ENCODE data around the gene WWC1. TPM values are rescaled to one million over a fixed set of nuclear protein-coding genes. Genes with fewer than 3 reads are reported as not detected.

WWC1 gene
- total RNA-seq (ENCODE audit: unreplicated experiment), result 1.5 TPM
- long read RNA-seq, result 0 reads

DNA sequence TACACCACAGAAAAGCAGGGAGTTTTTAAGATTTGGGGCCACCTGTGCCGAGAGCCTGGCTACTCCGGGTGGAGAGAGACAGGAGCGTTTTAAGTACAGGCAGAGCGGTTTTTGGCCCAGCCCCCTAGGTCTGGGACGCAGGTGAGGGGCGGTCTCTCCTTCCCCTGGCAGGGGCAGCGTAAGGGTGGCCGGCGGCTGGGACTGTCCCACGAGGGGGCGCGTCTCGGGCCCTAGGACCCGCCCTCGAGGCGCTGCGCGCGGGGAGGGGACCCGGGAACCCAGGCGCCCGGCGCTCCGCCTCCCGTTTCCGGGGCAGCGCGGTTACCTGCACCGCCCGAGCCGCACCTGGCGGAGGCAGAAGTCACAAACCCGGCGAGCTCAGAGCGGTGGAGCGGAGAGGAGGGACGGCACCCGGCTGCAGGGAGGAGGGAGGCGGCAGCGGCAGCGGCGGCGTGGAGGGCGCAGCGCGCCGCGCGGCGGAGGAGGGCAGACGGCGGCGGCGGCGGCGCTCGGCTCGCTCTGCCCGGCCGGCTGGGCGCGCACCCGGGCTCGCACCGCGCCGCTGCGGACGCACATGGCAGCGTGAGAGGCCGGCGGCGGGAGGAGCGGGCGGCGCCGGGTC lies at the start of gene WWC1:
WWC1 (plus strand) TSS at position 304 of the 622 bp plus-strand sequence. CDS start 508 bp downstream, outside the sequence.
- H3K27me3 Mint-ChIP-seq (ENCODE audit: unreplicated experiment), result peaks cover 12% of the 10 kb centered on the region
- H3K36me3 Mint-ChIP-seq (ENCODE audit: unreplicated experiment), result no peaks in the 10 kb centered on the region
- peaks cover 4% of the 10 kb centered on the region for H3K9me3 Mint-ChIP-seq (ENCODE audit: unreplicated experiment)
- H3K27ac Mint-ChIP-seq (ENCODE audit: unreplicated experiment), result no peak within 1 kb of the TSS
- H3K4me3 Mint-ChIP-seq (ENCODE audit: unreplicated experiment), result peak within 1 kb of the TSS; percentile 86
- peak; percentile 71 for DNase-seq
- no peak for TF ChIP-seq CTCF (IDR thresholded peaks at IDR 0.05; ENCODE audit: partially characterized antibody, unreplicated experiment)
- H3K4me1 Mint-ChIP-seq (ENCODE audit: low read depth, unreplicated experiment), result peaks cover 2% of the 10 kb centered on the region

DNA sequence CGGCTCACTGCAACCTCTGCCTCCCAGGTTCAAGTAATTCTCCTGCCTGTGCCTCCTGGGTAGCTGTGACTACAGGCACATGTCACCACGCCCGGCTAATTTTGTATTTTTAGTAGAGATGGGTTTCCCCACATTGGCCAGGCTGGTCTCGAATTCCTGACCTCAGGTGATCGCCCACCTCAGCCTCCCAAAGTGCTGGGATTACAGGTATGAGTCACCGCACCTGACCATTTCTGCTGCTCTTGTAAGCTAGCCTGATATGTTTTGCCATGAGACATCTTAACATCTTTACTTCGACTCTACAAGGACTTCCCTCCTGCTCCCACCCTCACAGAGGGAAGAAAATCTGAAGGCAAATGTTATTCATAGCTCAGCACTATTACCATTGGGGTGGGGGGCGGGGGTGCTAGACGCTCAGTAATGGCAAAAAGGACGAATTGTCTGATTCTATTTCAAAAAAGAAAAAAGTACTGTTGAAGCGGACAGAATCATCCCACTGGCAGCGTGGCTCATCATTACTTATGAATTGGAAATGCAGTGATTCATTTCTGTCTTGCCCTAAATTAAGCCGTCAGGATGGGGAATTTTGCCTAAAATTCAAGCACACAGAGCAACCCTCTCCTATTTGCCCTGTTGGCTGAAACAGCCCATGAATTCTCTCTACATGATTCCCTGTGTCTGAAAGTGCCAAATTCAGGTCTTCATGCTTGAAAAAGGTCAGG lies 46.4 kb upstream of the WWC1 start:
- no peak for DNase-seq
- H3K27me3 Mint-ChIP-seq (ENCODE audit: unreplicated experiment), result peaks cover 12% of the 10 kb centered on the region
- no peak overlapping the region for H3K4me3 Mint-ChIP-seq (ENCODE audit: unreplicated experiment)
- peaks cover 5% of the 10 kb centered on the region for H3K4me1 Mint-ChIP-seq (ENCODE audit: low read depth, unreplicated experiment)
- peaks cover 17% of the 10 kb centered on the region for H3K36me3 Mint-ChIP-seq (ENCODE audit: unreplicated experiment)
- TF ChIP-seq CTCF (IDR thresholded peaks at IDR 0.05; ENCODE audit: partially characterized antibody, unreplicated experiment), result no peak
- H3K9me3 Mint-ChIP-seq (ENCODE audit: unreplicated experiment), result peaks cover 3% of the 10 kb centered on the region
- H3K27ac Mint-ChIP-seq (ENCODE audit: unreplicated experiment), result no peak overlapping the region

DNA sequence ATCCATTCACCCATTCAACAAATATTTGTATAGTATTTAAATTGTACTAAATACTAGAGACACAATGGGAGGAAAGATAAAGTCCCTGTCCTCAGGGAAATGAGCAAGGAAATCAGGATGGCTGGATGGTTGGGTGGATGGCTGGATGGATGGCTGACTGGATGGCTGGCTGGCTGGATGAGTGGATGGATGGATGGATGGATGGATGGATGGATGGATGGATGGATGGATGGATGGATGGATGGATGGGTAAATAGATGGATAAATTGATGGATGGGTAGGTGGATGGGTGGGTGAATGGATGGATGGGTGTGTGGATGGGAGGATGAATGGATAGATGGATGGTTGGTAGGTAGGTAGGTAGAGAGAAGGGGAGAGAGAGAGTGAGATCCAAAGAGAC lies 41.5 kb upstream of the WWC1 start:
- Mint-ChIP-seq H3K4me3 (ENCODE audit: unreplicated experiment) (no peak overlapping the region), H3K36me3 (ENCODE audit: unreplicated experiment) (peaks cover 17% of the 10 kb centered on the region), H3K9me3 (ENCODE audit: unreplicated experiment) (peaks cover 5% of the 10 kb centered on the region), H3K27ac (ENCODE audit: unreplicated experiment) (no peak overlapping the region), H3K27me3 (ENCODE audit: unreplicated experiment) (peaks cover 9% of the 10 kb centered on the region), H3K4me1 (ENCODE audit: low read depth, unreplicated experiment) (no peaks in the 10 kb centered on the region)
- no peak for DNase-seq
- TF ChIP-seq CTCF (IDR thresholded peaks at IDR 0.05; ENCODE audit: partially characterized antibody, unreplicated experiment), result no peak

- Mint-ChIP-seq H3K27me3 (ENCODE audit: unreplicated experiment) (peaks cover 9% of the 10 kb centered on the region), H3K4me3 (ENCODE audit: unreplicated experiment) (no peak overlapping the region), H3K4me1 (ENCODE audit: low read depth, unreplicated experiment) (no peaks in the 10 kb centered on the region), H3K36me3 (ENCODE audit: unreplicated experiment) (peaks cover 17% of the 10 kb centered on the region), H3K9me3 (ENCODE audit: unreplicated experiment) (peaks cover 5% of the 10 kb centered on the region), H3K27ac (ENCODE audit: unreplicated experiment) (no peak overlapping the region)
- DNase-seq, result no peak
- no peak for TF ChIP-seq CTCF (IDR thresholded peaks at IDR 0.05; ENCODE audit: partially characterized antibody, unreplicated experiment)
These were observed 40.2 kb upstream of the WWC1 start for GRCh38 chr5:168251259-168251658.

Measured in glutamatergic neuron (in vitro differentiated cells).